GM21737 (cell line): ENCODE data around the gene MRFAP1L1.

Experiments
- ATAC-seq: cut with Tn5 transposase; IDR thresholded peaks from one replicate; pipeline ENCODE4 v1.9.1; 2021; ENCODE audit warnings: mild to moderate bottlenecking, moderate library complexity; ENCODE audit not compliant: unreplicated experiment

The MRFAP1L1 gene

DNA sequence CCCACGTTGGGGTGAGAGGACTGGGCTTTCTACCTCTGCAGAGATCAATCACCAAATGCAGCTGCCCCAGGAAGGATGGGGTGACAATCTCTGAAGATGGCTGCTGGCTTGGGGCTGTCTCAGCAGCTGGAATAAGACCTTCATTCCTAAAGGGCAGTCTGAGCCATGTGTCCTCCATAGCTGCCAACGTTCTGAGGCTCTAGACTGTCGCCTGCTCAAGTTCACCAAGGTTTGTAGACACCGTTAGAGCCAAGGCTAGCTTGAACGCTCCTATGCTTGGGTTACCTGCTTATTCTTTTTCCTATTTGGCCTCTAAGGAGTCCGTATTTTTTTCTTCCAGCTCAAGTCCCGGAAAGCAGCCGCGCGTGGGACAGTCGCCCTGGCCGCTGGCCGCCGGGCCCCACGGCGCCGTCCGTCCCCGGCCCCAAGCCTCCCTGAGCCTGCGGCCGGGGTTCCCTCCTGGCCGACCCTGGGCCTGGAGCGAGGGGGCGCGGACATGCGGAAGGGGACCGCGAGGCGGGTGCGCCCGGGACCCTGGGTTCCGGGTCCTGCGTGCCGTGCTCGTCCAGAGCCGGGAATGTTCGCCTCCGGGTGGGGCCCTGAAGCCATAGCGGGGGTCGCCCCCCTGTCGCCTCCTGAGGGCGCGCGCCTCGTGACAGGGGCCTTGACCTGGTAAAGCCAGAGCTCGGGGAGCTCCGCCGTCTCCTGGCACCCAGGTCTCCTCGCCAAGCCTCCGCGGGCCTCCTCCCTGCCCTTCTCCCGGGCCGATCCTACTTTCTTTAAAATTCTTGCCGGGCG, 45.9 kb downstream of the MRFAP1L1 start:
- ATAC-seq, result no peak

DNA sequence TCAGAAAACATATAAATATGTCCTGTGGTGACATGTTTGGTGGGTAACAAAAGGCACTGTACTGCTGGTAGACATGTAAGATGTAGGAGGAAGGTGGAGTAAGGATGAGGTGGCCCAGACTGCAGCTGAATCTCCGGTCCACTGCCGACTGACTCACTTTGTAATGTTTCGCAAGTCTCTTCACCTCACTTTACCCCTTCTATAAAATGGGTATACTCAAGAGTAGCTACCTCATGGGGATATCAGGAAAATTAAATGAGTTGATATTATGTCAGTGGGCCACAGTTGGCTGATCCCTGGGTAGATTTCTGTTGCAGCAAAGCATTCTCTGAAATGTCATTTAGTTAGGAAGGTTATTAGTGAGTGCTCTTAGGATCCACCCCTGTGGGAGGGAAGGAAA, 47.1 kb downstream of the MRFAP1L1 start:
- no peak for ATAC-seq

DNA sequence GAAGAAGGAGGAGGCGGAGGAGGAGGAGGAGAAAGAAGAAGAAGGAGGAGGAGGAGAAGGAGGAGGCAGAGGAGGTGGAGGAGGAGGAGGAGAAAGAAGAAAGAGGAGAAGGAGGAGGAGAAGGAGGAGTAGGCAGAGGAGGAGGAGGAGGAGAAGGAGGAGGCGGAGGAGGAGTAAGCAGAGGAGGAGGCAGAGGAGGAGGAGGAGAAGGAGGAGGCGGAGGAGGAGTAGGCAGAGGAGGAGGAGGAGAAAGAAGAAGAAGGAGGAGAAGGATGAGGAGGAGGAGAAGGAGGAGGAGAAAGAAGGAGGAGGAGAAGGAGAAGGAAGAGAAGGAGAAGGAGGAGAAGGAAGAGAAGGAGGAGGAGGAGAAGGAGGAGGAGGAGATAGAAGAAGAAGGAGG, 49.2 kb downstream of the MRFAP1L1 start:
- no peak for ATAC-seq

DNA sequence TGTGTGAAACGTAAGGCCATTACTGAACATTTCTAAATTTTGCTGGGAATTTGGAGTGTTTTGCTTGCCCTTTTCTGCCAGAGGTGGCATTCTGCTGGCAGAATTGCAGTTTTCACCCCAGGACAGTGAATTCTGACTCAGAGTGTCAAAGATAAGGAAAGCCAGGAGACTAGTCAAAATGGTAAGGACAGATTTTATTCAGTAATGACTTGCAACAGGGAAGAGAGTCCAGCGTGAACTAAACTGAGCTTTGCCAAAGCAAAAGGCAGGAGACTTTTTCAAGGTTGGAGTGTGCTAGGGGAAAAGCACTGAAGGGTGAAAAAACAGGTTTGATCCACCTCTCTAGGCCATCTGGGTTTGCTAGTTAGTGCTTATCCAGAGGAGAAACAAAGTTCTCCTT, 49.8 kb downstream of the MRFAP1L1 start:
- ATAC-seq, result no peak

DNA sequence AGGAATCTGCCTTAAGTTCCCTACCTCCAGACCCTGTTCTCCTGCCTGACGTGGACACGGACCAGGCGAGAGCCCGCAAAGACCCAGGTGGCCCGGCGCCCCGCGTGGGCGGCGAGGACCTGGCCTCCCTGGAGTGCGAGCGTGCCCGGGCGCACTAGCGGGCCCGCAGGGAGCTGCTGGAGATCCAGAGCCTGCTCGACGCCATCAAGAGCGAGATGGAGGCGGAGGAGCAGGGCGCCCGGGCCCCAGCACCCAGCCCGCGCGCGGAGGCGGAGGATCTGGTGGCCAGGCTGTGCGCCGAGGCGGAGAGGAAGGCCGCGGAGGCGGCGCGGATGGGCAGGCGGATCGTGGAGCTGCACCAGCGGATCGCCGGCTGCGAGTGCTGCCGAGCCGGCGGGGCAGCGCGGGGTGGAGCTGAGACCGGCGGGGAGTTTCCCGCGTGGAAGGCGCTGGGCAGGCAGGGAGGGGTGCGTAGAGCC, 51.0 kb downstream of the MRFAP1L1 start:
- no peak for ATAC-seq

DNA sequence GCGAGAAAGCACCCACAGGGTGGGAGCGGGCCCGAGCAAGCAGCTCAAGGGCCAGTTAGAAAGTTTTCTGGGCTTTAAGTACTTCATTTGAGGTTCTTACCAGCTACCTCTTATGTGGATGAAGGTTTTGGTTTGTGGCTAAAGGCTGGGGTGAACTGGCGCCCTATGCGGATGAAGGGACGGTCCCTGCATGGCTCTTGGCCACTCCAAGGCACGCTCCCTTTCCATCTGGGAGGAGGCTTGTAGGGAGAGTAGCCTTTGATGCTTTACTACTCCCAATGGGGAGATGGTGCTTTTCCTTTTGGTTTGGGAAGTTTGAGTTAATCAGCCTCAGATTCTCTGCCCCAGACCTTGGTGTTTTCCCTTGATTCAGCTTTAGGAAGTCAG, 51.5 kb downstream of the MRFAP1L1 start:
- no peak for ATAC-seq
